ENCODE data around the gene MMP24.

DNA sequence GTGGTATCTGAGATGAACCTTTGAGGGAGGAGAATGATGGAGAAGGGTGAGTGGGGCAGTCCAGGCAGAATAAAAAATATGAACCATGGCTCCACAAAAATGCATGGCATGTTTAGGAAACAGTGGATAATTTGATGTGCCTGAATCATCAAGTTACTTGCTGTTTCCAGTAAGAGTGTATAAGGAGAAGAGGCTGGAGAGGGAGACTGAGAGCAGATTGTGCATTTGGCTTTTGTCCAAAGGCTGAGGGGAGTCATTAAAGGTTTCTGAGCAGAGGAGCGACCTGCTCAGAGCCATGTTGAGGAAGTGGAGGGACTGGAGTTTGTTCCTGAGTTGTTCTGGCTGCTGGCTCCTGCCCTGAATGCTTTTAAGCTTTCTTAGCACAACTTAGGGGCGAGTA, 6.1 kb downstream of the MMP24 start:
- TF ChIP-seq POLR2A (IDR thresholded peaks at IDR 0.05; ENCODE audit: low read length) (no peak), GATA1 (IDR thresholded peaks at IDR 0.05; ENCODE audit: low read depth, low read length) (no peak)
